ENCODE results near the gene BSN.

GRCh38 chr3:49616491-49616941, 62.2 kb downstream of the BSN start:
- TF ChIP-seq CTCF (IDR thresholded peaks at IDR 0.05) (no peak), POLR2A (IDR thresholded peaks at IDR 0.05) (no peak)
